HEK293 (cell line): ENCODE measurements around the gene KDM6A.

Source experiments
- CTCF ChIA-PET: fragments of 350-600 bp; formaldehyde crosslinking; extraction: SDS; loops from one replicate; lab custom pipeline; 2021; ENCODE audit warnings: antibody characterized with exemption; lab: Yijun Ruan, JAX
- POLR2A ChIA-PET: fragments of 300-600 bp; formaldehyde crosslinking; extraction: SDS; loops from one replicate; lab custom pipeline; 2020; ENCODE audit warnings: antibody characterized with exemption, inconsistent platforms; lab: Yijun Ruan, JAX
- H3K27ac ChIP-seq: fragments of 200-500 bp; sonication (Bioruptor generic); 2 replicates; pipeline ENCODE4 v1.5.1; 2014; ENCODE audit warnings: low read depth, low read length, control low read depth, inconsistent platforms; ENCODE audit errors: extremely low read depth
- H3K36me3 ChIP-seq, 2 experiments: fragments of 200-500 bp in 1 of 2; sonication (Bioruptor generic) in 1 of 2; 1 replicate in 1 of 2; 2 replicates in 1 of 2; pipeline ENCODE4 v1.5.1; 2014 to 2017; ENCODE audit warnings: inconsistent platforms in 2 of 2, low read length in 2 of 2; ENCODE audit not compliant: control insufficient read depth in 2 of 2, insufficient read depth in 1 of 2
- H3K4me1 ChIP-seq: fragments of 200-500 bp; sonication (Bioruptor generic); 2 replicates; pipeline ENCODE4 v1.5.1; 2014; ENCODE audit warnings: mild to moderate bottlenecking, low read length, inconsistent platforms; ENCODE audit not compliant: control insufficient read depth, insufficient read depth
- H3K4me3 ChIP-seq: 2 replicates; pipeline ENCODE4 v1.5.1; 2011; ENCODE audit warnings: low read depth, mild to moderate bottlenecking, control low read depth, low read length, moderate library complexity
- H3K9me3 ChIP-seq: fragments of 200-500 bp; sonication (Bioruptor generic); 2 replicates; pipeline ENCODE4 v1.5.1; 2014; ENCODE audit warnings: low read depth, low read length, inconsistent platforms; ENCODE audit not compliant: control insufficient read depth, insufficient read depth
- KLF10 ChIP-seq: fragments of 450-650 bp; IDR thresholded peaks from 2 replicates; pipeline ENCODE4 v1.5.1; 2018; ENCODE audit warnings: missing biosample characterization, mild to moderate bottlenecking, missing genetic modification characterization
- MZF1 ChIP-seq: fragments of 450-650 bp; formaldehyde crosslinking; IDR thresholded peaks from 2 replicates; pipeline ENCODE4 v1.5.1; 2017; ENCODE audit warnings: missing biosample characterization, missing genetic modification characterization, borderline replicate concordance
- SP2 ChIP-seq: fragments of 450-650 bp; formaldehyde crosslinking; IDR thresholded peaks from 2 replicates; pipeline ENCODE4 v1.5.1; 2016; ENCODE audit warnings: missing biosample characterization, missing genetic modification characterization
- TRIM28 ChIP-seq: IDR thresholded peaks from 2 replicates; pipeline ENCODE4 v1.6.1; 2011; ENCODE audit warnings: low read length, control low read depth, borderline replicate concordance
- YY1 ChIP-seq: fragments of 450-650 bp; formaldehyde crosslinking; IDR thresholded peaks from 2 replicates; pipeline ENCODE4 v1.5.1; 2018; ENCODE audit warnings: missing biosample characterization, missing genetic modification characterization
- ZBTB20 ChIP-seq: fragments of 450-650 bp; formaldehyde crosslinking; IDR thresholded peaks from 2 replicates; pipeline ENCODE4 v1.5.1; 2016; ENCODE audit warnings: missing biosample characterization, missing genetic modification characterization
- ZEB2 ChIP-seq: fragments of 450-650 bp; formaldehyde crosslinking; IDR thresholded peaks from 2 replicates; pipeline ENCODE4 v1.5.1; 2016; ENCODE audit warnings: missing biosample characterization, missing genetic modification characterization
- ZFP69B ChIP-seq: fragments of 450-650 bp; formaldehyde crosslinking; IDR thresholded peaks from 2 replicates; pipeline ENCODE4 v1.5.1; 2016; ENCODE audit warnings: missing biosample characterization, missing genetic modification characterization
- ZNF10 ChIP-seq: fragments of 450-650 bp; formaldehyde crosslinking; IDR thresholded peaks from 2 replicates; pipeline ENCODE4 v1.5.1; 2017; ENCODE audit warnings: missing biosample characterization, missing genetic modification characterization
- ZNF114 ChIP-seq: fragments of 450-650 bp; formaldehyde crosslinking; IDR thresholded peaks from 2 replicates; pipeline ENCODE4 v1.5.0; 2017; ENCODE audit warnings: missing biosample characterization, missing genetic modification characterization
- ZNF121 ChIP-seq: fragments of 450-650 bp; formaldehyde crosslinking; IDR thresholded peaks from 2 replicates; pipeline ENCODE4 v1.5.1; 2016; ENCODE audit warnings: missing biosample characterization, missing genetic modification characterization
- ZNF211 ChIP-seq: fragments of 450-650 bp; formaldehyde crosslinking; IDR thresholded peaks from 2 replicates; pipeline ENCODE4 v1.5.1; 2016; ENCODE audit warnings: low read depth, missing biosample characterization, missing genetic modification characterization
- ZNF214 ChIP-seq: fragments of 450-650 bp; formaldehyde crosslinking; IDR thresholded peaks from 2 replicates; pipeline ENCODE4 v1.5.1; 2017; ENCODE audit warnings: missing biosample characterization, mild to moderate bottlenecking, missing genetic modification characterization, borderline replicate concordance
- ZNF26 ChIP-seq: fragments of 450-650 bp; formaldehyde crosslinking; IDR thresholded peaks from 2 replicates; pipeline ENCODE4 v1.5.1; 2016; ENCODE audit warnings: missing biosample characterization, missing genetic modification characterization
- ZNF280C ChIP-seq: fragments of 450-650 bp; formaldehyde crosslinking; IDR thresholded peaks from 2 replicates; pipeline ENCODE4 v1.5.1; 2016; ENCODE audit warnings: missing biosample characterization, missing genetic modification characterization
- ZNF292 ChIP-seq: fragments of 450-650 bp; formaldehyde crosslinking; IDR thresholded peaks from 2 replicates; pipeline ENCODE4 v1.5.1; 2016; ENCODE audit warnings: low read depth, missing biosample characterization, missing genetic modification characterization, borderline replicate concordance
- ZNF404 ChIP-seq: fragments of 450-650 bp; formaldehyde crosslinking; IDR thresholded peaks from 2 replicates; pipeline ENCODE4 v1.5.1; 2017; ENCODE audit warnings: missing biosample characterization, missing genetic modification characterization
- ZNF514 ChIP-seq: fragments of 450-650 bp; formaldehyde crosslinking; IDR thresholded peaks from 2 replicates; pipeline ENCODE4 v1.5.1; 2016; ENCODE audit warnings: missing biosample characterization, missing genetic modification characterization
- ZNF544 ChIP-seq: fragments of 450-650 bp; formaldehyde crosslinking; IDR thresholded peaks from 2 replicates; pipeline ENCODE4 v1.5.0; 2017; ENCODE audit warnings: missing biosample characterization, missing genetic modification characterization
- ZNF571 ChIP-seq: fragments of 450-650 bp; formaldehyde crosslinking; IDR thresholded peaks from 2 replicates; pipeline ENCODE4 v1.5.0; 2017; ENCODE audit warnings: missing biosample characterization, missing genetic modification characterization
- ZNF624 ChIP-seq: fragments of 450-650 bp; formaldehyde crosslinking; IDR thresholded peaks from 2 replicates; pipeline ENCODE4 v1.5.1; 2017; ENCODE audit warnings: missing biosample characterization, missing genetic modification characterization
- ZSCAN16 ChIP-seq: fragments of 450-650 bp; formaldehyde crosslinking; IDR thresholded peaks from 2 replicates; pipeline ENCODE4 v1.5.1; 2016; ENCODE audit warnings: missing biosample characterization, missing genetic modification characterization
- TF ChIP-seq, protein P1 (sequence below): fragments of 450-650 bp; formaldehyde crosslinking; IDR thresholded peaks from 2 replicates; pipeline ENCODE4 v1.5.0; 2017; ENCODE audit warnings: missing biosample characterization, missing genetic modification characterization, borderline replicate concordance

The KDM6A gene

DNA sequence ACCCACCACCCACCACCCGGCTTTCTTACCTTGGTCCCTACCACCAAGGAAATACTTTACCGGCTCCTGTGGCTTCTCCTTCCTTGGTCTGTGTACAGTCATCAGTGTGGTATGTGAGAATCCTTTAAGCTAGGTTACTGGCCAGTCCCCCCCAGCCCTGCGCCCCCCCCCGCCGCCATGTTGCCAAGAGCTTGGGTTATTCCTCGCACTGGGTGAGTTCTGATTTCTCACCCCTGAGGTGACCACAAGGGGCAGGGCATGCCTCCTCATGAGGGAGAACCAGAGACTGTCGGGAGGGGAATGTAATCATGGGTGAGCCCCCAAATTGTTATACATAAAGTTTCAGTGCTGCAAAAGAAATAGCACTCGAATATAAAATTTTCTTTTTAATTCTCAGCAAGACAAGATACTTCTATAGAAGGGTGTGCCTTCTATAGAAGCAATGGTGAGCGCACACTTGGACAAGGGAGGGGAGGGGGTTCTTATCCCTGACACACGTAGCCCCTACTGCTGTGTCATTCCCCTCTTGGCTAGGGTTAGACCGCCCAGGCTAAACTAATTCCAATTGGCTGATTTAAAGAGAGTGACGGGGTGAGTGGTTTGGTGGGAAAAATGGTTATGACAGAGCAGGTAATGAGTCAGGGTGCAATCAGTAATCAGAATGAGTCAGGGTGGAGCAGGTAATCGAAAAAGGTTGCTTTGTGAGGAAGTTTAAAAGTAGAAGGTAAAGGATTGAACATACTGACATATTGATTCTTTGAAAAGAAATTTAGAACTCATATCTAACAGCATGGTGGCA, 133.2 kb downstream of the KDM6A start (continued):
- TF ChIP-seq ZSCAN16 (no peak), ZNF404 (no peak), MZF1 (tag by site-specific recombination) (no peak), ZNF514 (tag by site-specific recombination) (no peak), ZNF544 (no peak), TRIM28 (no peak), ZFP69B (tag by site-specific recombination) (no peak), YY1 (tag by site-specific recombination) (no peak), ZNF10 (tag by site-specific recombination) (no peak)
- TF ChIP-seq, protein P1, sequence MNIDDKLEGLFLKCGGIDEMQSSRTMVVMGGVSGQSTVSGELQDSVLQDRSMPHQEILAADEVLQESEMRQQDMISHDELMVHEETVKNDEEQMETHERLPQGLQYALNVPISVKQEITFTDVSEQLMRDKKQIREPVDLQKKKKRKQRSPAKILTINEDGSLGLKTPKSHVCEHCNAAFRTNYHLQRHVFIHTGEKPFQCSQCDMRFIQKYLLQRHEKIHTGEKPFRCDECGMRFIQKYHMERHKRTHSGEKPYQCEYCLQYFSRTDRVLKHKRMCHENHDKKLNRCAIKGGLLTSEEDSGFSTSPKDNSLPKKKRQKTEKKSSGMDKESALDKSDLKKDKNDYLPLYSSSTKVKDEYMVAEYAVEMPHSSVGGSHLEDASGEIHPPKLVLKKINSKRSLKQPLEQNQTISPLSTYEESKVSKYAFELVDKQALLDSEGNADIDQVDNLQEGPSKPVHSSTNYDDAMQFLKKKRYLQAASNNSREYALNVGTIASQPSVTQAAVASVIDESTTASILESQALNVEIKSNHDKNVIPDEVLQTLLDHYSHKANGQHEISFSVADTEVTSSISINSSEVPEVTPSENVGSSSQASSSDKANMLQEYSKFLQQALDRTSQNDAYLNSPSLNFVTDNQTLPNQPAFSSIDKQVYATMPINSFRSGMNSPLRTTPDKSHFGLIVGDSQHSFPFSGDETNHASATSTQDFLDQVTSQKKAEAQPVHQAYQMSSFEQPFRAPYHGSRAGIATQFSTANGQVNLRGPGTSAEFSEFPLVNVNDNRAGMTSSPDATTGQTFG (tag by site-specific recombination) = no peak
- TF ChIP-seq, all 188 proteins: peak for 0

DNA sequence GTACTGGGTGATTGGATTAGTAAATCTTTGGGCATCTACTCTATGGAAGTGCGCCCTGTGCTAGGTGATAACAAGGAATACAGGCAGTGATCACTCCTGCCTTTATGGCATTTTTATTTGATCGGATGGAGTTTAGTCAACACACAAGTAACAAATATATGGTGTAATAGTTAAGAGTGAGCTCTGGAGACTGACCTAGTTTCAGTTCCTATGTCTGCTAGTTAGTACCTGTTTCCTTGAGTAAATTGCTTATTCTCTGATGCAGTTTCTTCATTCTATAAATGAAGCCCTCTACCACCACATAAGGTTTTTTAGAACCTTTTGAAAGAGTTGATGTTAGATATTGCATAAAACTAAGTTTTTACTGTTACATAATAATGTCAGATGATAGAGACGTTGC, 134.6 kb downstream of the KDM6A start:
- POLR2A ChIA-PET = interaction anchor here (0.6 kb wide), 1 partner anchor 135 kb away, joined by 5 read pairs; the partner anchor contains the start of gene KDM6A
- Histone ChIP-seq H3K36me3 (peaks cover 0 to 4% of the 10 kb centered on the region in 2 experiments; a peak in 2 of 3 replicates), H3K4me1 (no peaks in the 10 kb centered on the region), H3K9me3 (no peaks in the 10 kb centered on the region)
- TF ChIP-seq ZNF26 (tag by site-specific recombination) (no peak), ZBTB20 (tag by site-specific recombination) (no peak), ZNF571 (no peak), ZNF292 (tag by site-specific recombination) (no peak), ZNF624 (tag by site-specific recombination) (no peak), ZNF514 (tag by site-specific recombination) (no peak), ZNF280C (tag by site-specific recombination) (no peak), ZNF214 (tag by site-specific recombination) (no peak), ZNF211 (tag by site-specific recombination) (no peak), SP2 (tag by site-specific recombination) (no peak), TRIM28 (no peak), KLF10 (tag by site-specific recombination) (no peak), ZEB2 (tag by site-specific recombination) (no peak), ZNF121 (tag by site-specific recombination) (no peak), ZNF114 (tag by site-specific recombination) (no peak)
- TF ChIP-seq, all 188 proteins: peak for 0
- H3K4me3 ChIP-seq = no peak overlapping the region
- H3K27ac ChIP-seq = no peak overlapping the region
- CTCF ChIA-PET = no interaction called here
